PFSK-1 (cell line): Measurements from ENCODE around the gene STXBP1.

Experiments used
- FOXP2 ChIP-seq: optimal IDR thresholded peaks from 2 replicates; pipeline ENCODE3; 2011; ENCODE audit warnings: borderline replicate concordance, control low read depth, inconsistent platforms; ENCODE audit not compliant: insufficient read depth; ENCODE audit errors: extremely low read length, extremely low read depth
- POLR2AphosphoS5 ChIP-seq: IDR thresholded peaks from 2 replicates; pipeline ENCODE4 v1.6.1; 2012; ENCODE audit warnings: low read depth, mild to moderate bottlenecking, control low read depth, low read length, moderate library complexity
- SIN3A ChIP-seq: IDR thresholded peaks from 2 replicates; pipeline ENCODE4 v1.6.1; 2012; ENCODE audit warnings: mild to moderate bottlenecking, low read length, moderate library complexity, borderline replicate concordance; ENCODE audit not compliant: insufficient read depth
- TAF1 ChIP-seq: IDR thresholded peaks from 2 replicates; pipeline ENCODE4 v1.6.1; 2012; ENCODE audit warnings: low read length, control low read depth, borderline replicate concordance; ENCODE audit not compliant: insufficient read depth
- TF ChIP-seq, protein P1 (sequence below), 2 experiments: IDR thresholded peaks; 2 replicates each; pipeline versions ENCODE4 v1.6.1 to v1.8.0; 2011 to 2012; ENCODE audit warnings: low read depth in 2 of 2, low read length in 2 of 2, control low read depth in 1 of 2, inconsistent platforms in 1 of 2, mild to moderate bottlenecking in 1 of 2, moderate library complexity in 1 of 2; ENCODE audit not compliant: insufficient read depth in 1 of 2

DNA sequence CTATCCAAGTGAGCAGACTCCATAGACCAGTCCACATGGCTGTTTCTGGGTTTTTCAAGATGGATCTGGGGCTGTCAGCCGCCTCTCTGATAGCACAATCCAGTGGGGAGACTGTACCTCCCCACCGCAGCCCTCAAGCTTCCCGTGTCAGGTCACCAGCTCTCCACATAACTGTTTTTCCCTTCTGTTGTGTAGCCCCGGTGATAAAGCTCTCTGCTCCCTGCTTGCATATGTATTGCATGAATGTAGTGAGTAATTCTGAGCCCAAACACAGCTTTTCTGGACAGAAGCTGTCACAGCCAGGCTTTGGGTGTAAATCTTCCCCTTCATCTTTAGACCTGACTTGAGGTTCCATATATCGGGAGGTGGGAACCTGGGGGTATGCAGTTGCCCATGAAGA lies 71.6 kb downstream of the STXBP1 start:
- no peak for TF ChIP-seq SIN3A
- TF ChIP-seq POLR2AphosphoS5, result no peak
- TF ChIP-seq, protein P1, sequence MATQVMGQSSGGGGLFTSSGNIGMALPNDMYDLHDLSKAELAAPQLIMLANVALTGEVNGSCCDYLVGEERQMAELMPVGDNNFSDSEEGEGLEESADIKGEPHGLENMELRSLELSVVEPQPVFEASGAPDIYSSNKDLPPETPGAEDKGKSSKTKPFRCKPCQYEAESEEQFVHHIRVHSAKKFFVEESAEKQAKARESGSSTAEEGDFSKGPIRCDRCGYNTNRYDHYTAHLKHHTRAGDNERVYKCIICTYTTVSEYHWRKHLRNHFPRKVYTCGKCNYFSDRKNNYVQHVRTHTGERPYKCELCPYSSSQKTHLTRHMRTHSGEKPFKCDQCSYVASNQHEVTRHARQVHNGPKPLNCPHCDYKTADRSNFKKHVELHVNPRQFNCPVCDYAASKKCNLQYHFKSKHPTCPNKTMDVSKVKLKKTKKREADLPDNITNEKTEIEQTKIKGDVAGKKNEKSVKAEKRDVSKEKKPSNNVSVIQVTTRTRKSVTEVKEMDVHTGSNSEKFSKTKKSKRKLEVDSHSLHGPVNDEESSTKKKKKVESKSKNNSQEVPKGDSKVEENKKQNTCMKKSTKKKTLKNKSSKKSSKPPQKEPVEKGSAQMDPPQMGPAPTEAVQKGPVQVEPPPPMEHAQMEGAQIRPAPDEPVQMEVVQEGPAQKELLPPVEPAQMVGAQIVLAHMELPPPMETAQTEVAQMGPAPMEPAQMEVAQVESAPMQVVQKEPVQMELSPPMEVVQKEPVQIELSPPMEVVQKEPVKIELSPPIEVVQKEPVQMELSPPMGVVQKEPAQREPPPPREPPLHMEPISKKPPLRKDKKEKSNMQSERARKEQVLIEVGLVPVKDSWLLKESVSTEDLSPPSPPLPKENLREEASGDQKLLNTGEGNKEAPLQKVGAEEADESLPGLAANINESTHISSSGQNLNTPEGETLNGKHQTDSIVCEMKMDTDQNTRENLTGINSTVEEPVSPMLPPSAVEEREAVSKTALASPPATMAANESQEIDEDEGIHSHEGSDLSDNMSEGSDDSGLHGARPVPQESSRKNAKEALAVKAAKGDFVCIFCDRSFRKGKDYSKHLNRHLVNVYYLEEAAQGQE (IDR thresholded peaks at IDR 0.05; ENCODE audit: insufficient read depth in 1 of 2, low read depth in 2 of 2, low read length in 2 of 2), result no peak
- TF ChIP-seq TAF1, result no peak
- no peak for TF ChIP-seq FOXP2
